Fibroblast of lung (primary cell): ENCODE data around the gene EPS15.

Source experiments
- EZH2 ChIP-seq: IDR thresholded peaks from 2 replicates; pipeline ENCODE4 v1.5.1; 2012; ENCODE audit warnings: low read length, control low read depth, mild to moderate bottlenecking; ENCODE audit errors: missing control alignments
- TF ChIP-seq, protein P1 (sequence below), 2 donors: IDR thresholded peaks in 1 of 2; conservative IDR thresholded peaks in 1 of 2; 1 replicate in 1 of 2; 2 replicates in 1 of 2; pipeline ENCODE4 v1.5.1; 2011 to 2012; ENCODE audit warnings: low read length in 2 of 2, control low read depth in 1 of 2, inconsistent platforms in 1 of 2, low read depth in 1 of 2, mild to moderate bottlenecking in 1 of 2

- TF ChIP-seq, protein P1, sequence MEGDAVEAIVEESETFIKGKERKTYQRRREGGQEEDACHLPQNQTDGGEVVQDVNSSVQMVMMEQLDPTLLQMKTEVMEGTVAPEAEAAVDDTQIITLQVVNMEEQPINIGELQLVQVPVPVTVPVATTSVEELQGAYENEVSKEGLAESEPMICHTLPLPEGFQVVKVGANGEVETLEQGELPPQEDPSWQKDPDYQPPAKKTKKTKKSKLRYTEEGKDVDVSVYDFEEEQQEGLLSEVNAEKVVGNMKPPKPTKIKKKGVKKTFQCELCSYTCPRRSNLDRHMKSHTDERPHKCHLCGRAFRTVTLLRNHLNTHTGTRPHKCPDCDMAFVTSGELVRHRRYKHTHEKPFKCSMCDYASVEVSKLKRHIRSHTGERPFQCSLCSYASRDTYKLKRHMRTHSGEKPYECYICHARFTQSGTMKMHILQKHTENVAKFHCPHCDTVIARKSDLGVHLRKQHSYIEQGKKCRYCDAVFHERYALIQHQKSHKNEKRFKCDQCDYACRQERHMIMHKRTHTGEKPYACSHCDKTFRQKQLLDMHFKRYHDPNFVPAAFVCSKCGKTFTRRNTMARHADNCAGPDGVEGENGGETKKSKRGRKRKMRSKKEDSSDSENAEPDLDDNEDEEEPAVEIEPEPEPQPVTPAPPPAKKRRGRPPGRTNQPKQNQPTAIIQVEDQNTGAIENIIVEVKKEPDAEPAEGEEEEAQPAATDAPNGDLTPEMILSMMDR (conservative IDR thresholded peaks at IDR 0.05 in 1 of 2, IDR thresholded peaks at IDR 0.05 in 1 of 2; ENCODE audit: low read depth in 1 of 2, low read length in 2 of 2), result no peak
- TF ChIP-seq EZH2, result no peak
Measured at GRCh38 chr1:51552929-51553807, 34.1 kb upstream of the EPS15 start.
